Activated CD4-positive, alpha-beta memory T cell treated with anti-CD3 and anti-CD28 coated beads for 36 hours (primary cell): Measurements from ENCODE around the gene GPR107. TPM values are rescaled to one million over a fixed set of nuclear protein-coding genes. Genes with fewer than 3 reads are reported as not detected.

ENCODE experiments used
- CTCF ChIA-PET: fragments of 350-600 bp; sonication (Branson Sonifier 250); formaldehyde crosslinking; loops from one replicate; lab custom pipeline; 2021; ENCODE audit warnings: antibody characterized with exemption, inconsistent platforms; lab: Charles Lee
- POLR2A ChIA-PET: fragments of 350-600 bp; sonication (Branson Sonifier 250); formaldehyde crosslinking; loops from one replicate; lab custom pipeline; 2021; ENCODE audit warnings: antibody characterized with exemption; lab: Charles Lee
- DNase-seq: peaks from one replicate; pipeline ENCODE4 v3.0.0-alpha.2; 2020
- H3K27ac Mint-ChIP-seq: one replicate; pipeline ENCODE4 v1.8.0; 2021; ENCODE audit warnings: mixed read lengths
- H3K27me3 Mint-ChIP-seq: one replicate; pipeline ENCODE4 v1.8.0; 2021; ENCODE audit warnings: mixed read lengths
- H3K36me3 Mint-ChIP-seq: one replicate; pipeline ENCODE4 v1.8.0; 2021; ENCODE audit warnings: mixed read lengths
- H3K4me1 Mint-ChIP-seq: one replicate; pipeline ENCODE4 v1.8.0; 2021; ENCODE audit warnings: low read depth, mixed read lengths
- H3K4me3 Mint-ChIP-seq: one replicate; pipeline ENCODE4 v1.8.0; 2021; ENCODE audit warnings: mild to moderate bottlenecking, mixed read lengths
- H3K9me3 Mint-ChIP-seq: one replicate; pipeline ENCODE4 v1.8.0; 2021; ENCODE audit warnings: mixed read lengths
- intact Hi-C: fragments of 100-400 bp; cut with micrococcal nuclease; formaldehyde crosslinking; loops from one replicate; pipeline ENCODE4 v1.15.1; 2023
- total RNA-seq, 2 experiments: library from RNA; stranded (reverse); gene quantifications; one replicate each; pipeline ENCODE4 v1.2.3, GENCODE V29; 2021

GPR107 gene
- total RNA-seq, 2 experiments from 2014 or later, result 20.7 to 22.8 TPM

- ChIA-PET POLR2A (no interaction called here), CTCF (no interaction called here)
- intact Hi-C loops, result no loop called here
- Mint-ChIP-seq H3K27ac (no peak overlapping the region), H3K36me3 (no peaks in the 10 kb centered on the region), H3K27me3 (peaks cover 13% of the 10 kb centered on the region), H3K4me1 (peaks cover 13% of the 10 kb centered on the region), H3K4me3 (peak overlapping the region; percentile 57), H3K9me3 (no peaks in the 10 kb centered on the region)
- no peak for DNase-seq
These were observed 117.8 kb downstream of the GPR107 start for GRCh38 chr9:130171226-130172148.

GRCh38 chr9:130172161-130172857 is 118.6 kb downstream of the GPR107 start, which contains the start of gene NCS1:
Gene NCS1, plus strand, starts transcription at chr9:130172404. Its CDS starts 260 bp downstream, at chr9:130172664.
- Mint-ChIP-seq H3K9me3 (no peaks in the 10 kb centered on the region), H3K4me1 (peaks cover 7% of the 10 kb centered on the region), H3K27ac (no peak within 1 kb of the TSS), H3K27me3 (peaks cover 13% of the 10 kb centered on the region), H3K4me3 (peak within 1 kb of the TSS; percentile 72), H3K36me3 (no peaks in the 10 kb centered on the region)
- intact Hi-C loops, result no loop called here
- DNase-seq, result peak; percentile 70
- POLR2A ChIA-PET, result no interaction called here
- CTCF ChIA-PET, result no interaction called here

GRCh38 chr9:130172858-130173665 is 119.4 kb downstream of the GPR107 start:
- intact Hi-C loops, result no loop called here
- Mint-ChIP-seq H3K27ac (no peak overlapping the region), H3K36me3 (no peaks in the 10 kb centered on the region), H3K4me1 (peaks cover 7% of the 10 kb centered on the region), H3K9me3 (no peaks in the 10 kb centered on the region), H3K27me3 (peaks cover 13% of the 10 kb centered on the region), H3K4me3 (peak overlapping the region; percentile 72)
- DNase-seq, result peak; percentile 50
- ChIA-PET POLR2A (no interaction called here), CTCF (interaction anchor here (1.4 to 1.9 kb wide), 2 partner anchors 63 to 66 kb away, joined by 5 to 9 read pairs; no protein-coding TSS in a partner anchor)

- peak overlapping the region; percentile 72 for H3K4me3 Mint-ChIP-seq
- ChIA-PET CTCF (interaction anchor here (1.1 to 1.9 kb wide), 3 partner anchors 11 to 66 kb away, joined by 3 to 9 read pairs (median 5); no protein-coding TSS in a partner anchor), POLR2A (no interaction called here)
- H3K9me3 Mint-ChIP-seq, result no peaks in the 10 kb centered on the region
- peaks cover 7% of the 10 kb centered on the region for H3K4me1 Mint-ChIP-seq
- H3K36me3 Mint-ChIP-seq, result no peaks in the 10 kb centered on the region
- peaks cover 13% of the 10 kb centered on the region for H3K27me3 Mint-ChIP-seq
- DNase-seq, result no peak
- intact Hi-C loops, result no loop called here
- no peak overlapping the region for H3K27ac Mint-ChIP-seq
These were observed 119.9 kb downstream of the GPR107 start for GRCh38 chr9:130173666-130173983.

- intact Hi-C loops, result no loop called here
- POLR2A ChIA-PET, result no interaction called here
- DNase-seq, result no peak
- Mint-ChIP-seq H3K4me3 (peak overlapping the region; percentile 72), H3K27ac (no peak overlapping the region), H3K36me3 (no peaks in the 10 kb centered on the region), H3K27me3 (peaks cover 13% of the 10 kb centered on the region), H3K9me3 (no peaks in the 10 kb centered on the region), H3K4me1 (peaks cover 7% of the 10 kb centered on the region)
- CTCF ChIA-PET, result interaction anchor here (1.1 to 1.9 kb wide), 3 partner anchors 11 to 67 kb away, joined by 3 to 9 read pairs (median 5); no protein-coding TSS in a partner anchor
These were observed 120.3 kb downstream of the GPR107 start for GRCh38 chr9:130174025-130174424.

- ChIA-PET CTCF (no interaction called here), POLR2A (no interaction called here)
- no peak for DNase-seq
- Mint-ChIP-seq H3K36me3 (no peaks in the 10 kb centered on the region), H3K4me3 (no peak overlapping the region), H3K9me3 (no peaks in the 10 kb centered on the region), H3K4me1 (peaks cover 7% of the 10 kb centered on the region), H3K27me3 (peaks cover 13% of the 10 kb centered on the region), H3K27ac (no peak overlapping the region)
- intact Hi-C loops, result no loop called here
These were observed 121.2 kb downstream of the GPR107 start for GRCh38 chr9:130174920-130175321.

GRCh38 chr9:130175355-130175754 is 121.6 kb downstream of the GPR107 start:
- Mint-ChIP-seq H3K27me3 (peaks cover 13% of the 10 kb centered on the region), H3K4me3 (no peak overlapping the region), H3K9me3 (no peaks in the 10 kb centered on the region), H3K27ac (no peak overlapping the region), H3K36me3 (no peaks in the 10 kb centered on the region), H3K4me1 (peaks cover 7% of the 10 kb centered on the region)
- intact Hi-C loops, result no loop called here
- CTCF ChIA-PET, result no interaction called here
- POLR2A ChIA-PET, result no interaction called here
- no peak for DNase-seq

GRCh38 chr9:130176760-130177159 is 123.1 kb downstream of the GPR107 start:
- ChIA-PET POLR2A (no interaction called here), CTCF (no interaction called here)
- DNase-seq, result no peak
- Mint-ChIP-seq H3K9me3 (no peaks in the 10 kb centered on the region), H3K27ac (no peak overlapping the region), H3K27me3 (peaks cover 10% of the 10 kb centered on the region), H3K4me3 (no peak overlapping the region), H3K36me3 (no peaks in the 10 kb centered on the region), H3K4me1 (peaks cover 5% of the 10 kb centered on the region)
- intact Hi-C loops, result no loop called here

GRCh38 chr9:130177898-130178805 is 124.4 kb downstream of the GPR107 start:
- intact Hi-C loops, result no loop called here
- Mint-ChIP-seq H3K27me3 (peaks cover 10% of the 10 kb centered on the region), H3K4me3 (no peak overlapping the region), H3K27ac (no peak overlapping the region), H3K36me3 (no peaks in the 10 kb centered on the region), H3K9me3 (no peaks in the 10 kb centered on the region), H3K4me1 (peaks cover 4% of the 10 kb centered on the region)
- POLR2A ChIA-PET, result no interaction called here
- CTCF ChIA-PET, result no interaction called here
- no peak for DNase-seq

- intact Hi-C loops, result no loop called here
- Mint-ChIP-seq H3K27me3 (peaks cover under 1% of the 10 kb centered on the region), H3K27ac (no peak overlapping the region), H3K9me3 (no peaks in the 10 kb centered on the region), H3K4me1 (no peaks in the 10 kb centered on the region), H3K36me3 (no peaks in the 10 kb centered on the region), H3K4me3 (no peak overlapping the region)
- POLR2A ChIA-PET, result no interaction called here
- CTCF ChIA-PET, result no interaction called here
- DNase-seq, result no peak
These were observed 125.7 kb downstream of the GPR107 start for GRCh38 chr9:130179331-130179907.

GRCh38 chr9:130180516-130180915 is 126.8 kb downstream of the GPR107 start:
- no peak for DNase-seq
- intact Hi-C loops, result no loop called here
- no peak overlapping the region for H3K27ac Mint-ChIP-seq

More at GRCh38 chr9:130180516-130180915, 126.8 kb downstream of the GPR107 start:
- Mint-ChIP-seq H3K27me3 (no peaks in the 10 kb centered on the region), H3K4me3 (no peak overlapping the region), H3K4me1 (no peaks in the 10 kb centered on the region), H3K36me3 (no peaks in the 10 kb centered on the region), H3K9me3 (no peaks in the 10 kb centered on the region)
- ChIA-PET CTCF (no interaction called here), POLR2A (no interaction called here)
